NCI-H2081 (cell line): ENCODE measurements around the gene ZBTB46.
"Not testable (repeated sequence)": the region's sequence is repeated elsewhere in the genome, so short reads cannot be mapped to it uniquely, and the experiment has no call there.

Experiments
- DNase-seq, 2 experiments: peaks; one replicate each; lab custom pipeline; 2025; lab: John Stamatoyannopoulos, UW

The ZBTB46 gene

GRCh38 chr20:63787302-63787701 is 43.8 kb downstream of the ZBTB46 start:
- DNase-seq = peak in 1 of 2 experiments; percentile 11

GRCh38 chr20:63785691-63786131 is 45.4 kb downstream of the ZBTB46 start:
- no peak for DNase-seq

- no peak for DNase-seq
Observed at GRCh38 chr20:63783970-63784369, 47.1 kb downstream of the ZBTB46 start.

- peak in 1 of 2 experiments; percentile 6 for DNase-seq
Observed at GRCh38 chr20:63782521-63782971, 48.5 kb downstream of the ZBTB46 start.

GRCh38 chr20:63782051-63782471 is 49.0 kb downstream of the ZBTB46 start:
- no peak for DNase-seq

- DNase-seq = no peak
Observed at GRCh38 chr20:63781181-63781580, 49.9 kb downstream of the ZBTB46 start.

- DNase-seq = no peak
Observed at GRCh38 chr20:63778857-63779256, 52.2 kb downstream of the ZBTB46 start.

- DNase-seq = no peak
Observed at GRCh38 chr20:63778034-63778752, 52.9 kb downstream of the ZBTB46 start.

GRCh38 chr20:63777614-63778013 is 53.5 kb downstream of the ZBTB46 start:
- no peak for DNase-seq

GRCh38 chr20:63776875-63777274 is 54.2 kb downstream of the ZBTB46 start:
- not testable (repeated sequence) for DNase-seq

- DNase-seq = no peak
Observed at GRCh38 chr20:63775096-63775978, 55.7 kb downstream of the ZBTB46 start.

GRCh38 chr20:63774306-63774705 is 56.8 kb downstream of the ZBTB46 start:
- DNase-seq = no peak

GRCh38 chr20:63773571-63774241 is 57.4 kb downstream of the ZBTB46 start:
- DNase-seq = no peak

- no peak for DNase-seq
Observed at GRCh38 chr20:63772781-63773518, 58.1 kb downstream of the ZBTB46 start.

GRCh38 chr20:63771046-63771707 is 59.9 kb downstream of the ZBTB46 start:
- DNase-seq = no peak

GRCh38 chr20:63769891-63770474 is 61.1 kb downstream of the ZBTB46 start:
- no peak for DNase-seq

- no peak for DNase-seq
Observed at GRCh38 chr20:63768591-63769515, 62.2 kb downstream of the ZBTB46 start.

GRCh38 chr20:63767886-63768285 is 63.2 kb downstream of the ZBTB46 start:
- DNase-seq = no peak

- DNase-seq = no peak
Observed at GRCh38 chr20:63767456-63767855, 63.6 kb downstream of the ZBTB46 start.
